PC-9 (cell line): Measurements from ENCODE around the gene RBM19. TPM values are rescaled to one million over a fixed set of nuclear protein-coding genes. Genes with fewer than 3 reads are reported as not detected.
"Not testable (repeated sequence)": the region's sequence is repeated elsewhere in the genome, so short reads cannot be mapped to it uniquely, and the experiment has no call there.

Experiments used
- BruUV-seq: library from RNA; stranded (reverse); fragments of 400-500 nt; replicated peaks from 2 replicates; lab custom pipeline; 2021; lab: Mats Ljungman, UMichigan
- CTCF ChIA-PET: fragments of 300-600 bp; sonication (Branson Sonifier 250); formaldehyde crosslinking; loops from one replicate; lab custom pipeline; 2022; ENCODE audit warnings: antibody characterized with exemption; lab: Charles Lee
- POLR2A ChIA-PET: fragments of 300-600 bp; sonication (Branson Sonifier 250); formaldehyde crosslinking; loops from one replicate; lab custom pipeline; 2022; ENCODE audit warnings: antibody characterized with exemption; ENCODE audit not compliant: unreplicated experiment; lab: Charles Lee
- DNase-seq, 2 experiments: peaks; one replicate each; pipeline versions ENCODE4 v3.0.0 to v3.0.0-alpha.2; 2015 to 2022; ENCODE audit warnings: mixed read lengths in 1 of 2
- H2AFZ ChIP-seq: fragments of 200-600 bp; sonication (generic); 2 replicates; pipeline ENCODE4 v1.8.1; 2017; ENCODE audit warnings: antibody characterized with exemption
- H3F3A ChIP-seq: fragments of 200-600 bp; sonication (generic); 2 replicates; pipeline ENCODE4 v1.8.1; 2017; ENCODE audit warnings: antibody characterized with exemption, mild to moderate bottlenecking, low read depth; ENCODE audit not compliant: insufficient read depth
- H3K27ac ChIP-seq: fragments of 200-600 bp; sonication (generic); 2 replicates; pipeline ENCODE4 v1.6.1; 2016; ENCODE audit warnings: mixed run types
- H3K27me3 ChIP-seq: fragments of 200-600 bp; sonication (generic); 2 replicates; pipeline ENCODE4 v1.6.1; 2016; ENCODE audit warnings: low read depth, mixed run types; ENCODE audit not compliant: insufficient read depth
- H3K36me3 ChIP-seq: fragments of 200-600 bp; sonication (generic); 2 replicates; pipeline ENCODE4 v1.6.1; 2016; ENCODE audit warnings: low read depth, mixed run types
- H3K4me1 ChIP-seq: fragments of 200-600 bp; sonication (generic); replicated peaks from 2 replicates; pipeline ENCODE4 v1.6.1; 2016; ENCODE audit warnings: mixed run types; ENCODE audit not compliant: insufficient read depth
- H3K4me2 ChIP-seq: fragments of 200-600 bp; sonication (generic); 2 replicates; pipeline ENCODE4 v1.6.1; 2017; ENCODE audit warnings: mixed run types
- H3K4me3 ChIP-seq: fragments of 200-600 bp; sonication (generic); 2 replicates; pipeline ENCODE4 v1.6.1; 2016; ENCODE audit warnings: mixed run types
- H3K79me2 ChIP-seq: fragments of 200-600 bp; sonication (generic); 2 replicates; pipeline ENCODE4 v1.6.1; 2017; ENCODE audit warnings: low read depth, mixed run types
- H3K9me2 ChIP-seq: fragments of 200-600 bp; sonication (generic); 2 replicates; pipeline ENCODE4 v1.8.1; 2017; ENCODE audit warnings: mild to moderate bottlenecking; ENCODE audit not compliant: insufficient read depth
- H3K9me3 ChIP-seq: fragments of 200-600 bp; sonication (generic); 2 replicates; pipeline ENCODE4 v1.8.1; 2016; ENCODE audit warnings: low read depth; ENCODE audit not compliant: insufficient read depth
- H4K20me1 ChIP-seq: fragments of 200-600 bp; sonication (generic); 2 replicates; pipeline ENCODE4 v1.8.1; 2017; ENCODE audit not compliant: insufficient read depth
- CTCF ChIP-seq: fragments of 200-600 bp; sonication (generic); conservative IDR thresholded peaks from 2 replicates; pipeline ENCODE4 v1.6.1; 2017; ENCODE audit warnings: mixed run types, antibody characterized with exemption, mild to moderate bottlenecking, moderate library complexity
- EZH2 ChIP-seq: fragments of 200-600 bp; sonication (generic); IDR thresholded peaks from 2 replicates; pipeline ENCODE4 v1.8.0; 2017; ENCODE audit warnings: antibody characterized with exemption, low read depth
- intact Hi-C: fragments of 100-400 bp; cut with micrococcal nuclease; formaldehyde crosslinking; loops from one replicate; pipeline ENCODE4 v1.10.0; 2022; ENCODE audit not compliant: unreplicated experiment
- total RNA-seq: library from RNA; stranded (reverse); gene quantifications from 2 replicates; pipeline ENCODE4 v1.2.3, GENCODE V29; 2021

Gene RBM19
- total RNA-seq, 1 experiment from 2014 or later = 23.8 TPM

- Histone ChIP-seq H3K36me3 (peaks cover 3% of the 10 kb centered on the region; the same call in 1 of the 2 replicates), H3K9me2 (no peaks in the 10 kb centered on the region), H3K27ac (no peak overlapping the region), H3F3A (no peaks in the 10 kb centered on the region), H3K27me3 (no peaks in the 10 kb centered on the region), H4K20me1 (no peaks in the 10 kb centered on the region; the same call in 1 of the 2 replicates), H3K79me2 (no peaks in the 10 kb centered on the region), H2AFZ (no peak overlapping the region), H3K9me3 (no peaks in the 10 kb centered on the region), H3K4me1 (no peaks in the 10 kb centered on the region), H3K4me3 (no peak overlapping the region), H3K4me2 (no peak overlapping the region)
- TF ChIP-seq EZH2 (no peak), CTCF (no peak)
- peak in 1 of 2 experiments; percentile 15 for DNase-seq
- BruUV-seq = no TSS peak
- intact Hi-C loops = no loop called here
- CTCF ChIA-PET = interaction anchor here (0.6 kb wide), 1 partner anchor 136 kb away, joined by 3 read pairs; no protein-coding TSS in a partner anchor
- POLR2A ChIA-PET = no interaction called here
Observed at GRCh38 chr12:113903381-113903863, 62.7 kb downstream of the RBM19 start.

- H3K9me3 ChIP-seq, H3K79me2 ChIP-seq, H3K4me3 ChIP-seq, H4K20me1 ChIP-seq, H3K9me2 ChIP-seq, H3K27ac ChIP-seq, CTCF ChIA-PET, H3K27me3 ChIP-seq, BruUV-seq, H3K36me3 ChIP-seq, H3K4me1 ChIP-seq, H2AFZ ChIP-seq, DNase-seq, H3F3A ChIP-seq, intact Hi-C loops, H3K4me2 ChIP-seq: not testable (repeated sequence)
- POLR2A ChIA-PET = interaction anchor here (0.6 kb wide), 1 partner anchor 219 kb away, joined by 10 read pairs; no protein-coding TSS in a partner anchor
Observed at GRCh38 chr12:113901319-113901718, 64.8 kb downstream of the RBM19 start.

GRCh38 chr12:113900716-113901115 lies 65.4 kb downstream of the RBM19 start:
- Histone ChIP-seq H3K36me3 (no peaks in the 10 kb centered on the region), H3K27ac (no peak overlapping the region), H4K20me1 (no peaks in the 10 kb centered on the region; the same call in 1 of the 2 replicates), H3K9me3 (no peaks in the 10 kb centered on the region), H3K27me3 (no peaks in the 10 kb centered on the region), H2AFZ (no peak overlapping the region), H3K4me2 (no peak overlapping the region), H3K4me3 (no peak overlapping the region), H3F3A (no peaks in the 10 kb centered on the region), H3K4me1 (no peaks in the 10 kb centered on the region), H3K79me2 (no peaks in the 10 kb centered on the region), H3K9me2 (no peaks in the 10 kb centered on the region)
- ChIA-PET POLR2A (no interaction called here), CTCF (no interaction called here)
- intact Hi-C loops = no loop called here
- no peak for TF ChIP-seq EZH2
- TF ChIP-seq CTCF = no peak
- BruUV-seq = no TSS peak
- peak in 1 of 2 experiments; percentile 13 for DNase-seq
